Sigmoid colon (tissue), 7 donors: ENCODE measurements around the gene FERD3L. TPM values are rescaled to one million over a fixed set of nuclear protein-coding genes. Genes with fewer than 3 reads are reported as not detected.
A peak's percentile ranks its signal among the peaks of the same experiment; 100 is the strongest.

Experiments
- DNase-seq: peaks from one replicate; pipeline ENCODE4 v3.0.0-alpha.2; 2019
- H3K27ac ChIP-seq, 4 donors: fragments of 200-600 bp; sonication (generic); one replicate each; pipeline ENCODE4 v1.5.1; 2016 to 2019; ENCODE audit warnings: mild to moderate bottlenecking in 1 of 4
- H3K27me3 ChIP-seq, 3 donors: fragments of 200-600 bp; sonication (generic); one replicate each; pipeline ENCODE4 v1.5.1; 2019; ENCODE audit warnings: mild to moderate bottlenecking in 1 of 3
- H3K36me3 ChIP-seq, 4 donors: fragments of 200-600 bp; sonication (generic); one replicate each; pipeline ENCODE4 v1.5.1; 2016 to 2019
- H3K4me1 ChIP-seq, 4 donors: fragments of 200-600 bp; sonication (generic); one replicate each; pipeline ENCODE4 v1.5.1; 2017 to 2019
- H3K4me3 ChIP-seq, 4 donors: fragments of 200-600 bp; sonication (generic); one replicate each; pipeline ENCODE4 v1.5.1; 2017 to 2019; ENCODE audit warnings: mild to moderate bottlenecking in 2 of 4, moderate library complexity in 1 of 4
- H3K9me3 ChIP-seq, 4 donors: fragments of 200-600 bp in 3 of 4; sonication (generic) in 3 of 4; one replicate each; pipeline versions ENCODE4 v1.5.1 to v1.6.1; 2013 to 2019
- CTCF ChIP-seq, 4 experiments: fragments of 450-650 bp in 3 of 4; fragments of 200-600 bp in 1 of 4; IDR thresholded peaks; one replicate each; pipeline ENCODE4 v1.5.1; 2016 to 2019; ENCODE audit warnings: antibody characterized with exemption in 4 of 4, mild to moderate bottlenecking in 3 of 4, moderate library complexity in 2 of 4
- EP300 ChIP-seq, 4 donors: sonication (generic); formaldehyde crosslinking; IDR thresholded peaks; one replicate each; pipeline ENCODE4 v1.6.1; 2017; ENCODE audit warnings: antibody characterized with exemption in 4 of 4
- POLR2A ChIP-seq, 2 donors: fragments of 450-650 bp; IDR thresholded peaks; one replicate each; pipeline ENCODE4 v1.6.1; 2016; ENCODE audit warnings: antibody characterized with exemption in 2 of 2, mild to moderate bottlenecking in 2 of 2, moderate library complexity in 2 of 2
- POLR2AphosphoS5 ChIP-seq, 4 donors: sonication (generic); formaldehyde crosslinking; IDR thresholded peaks; one replicate each; pipeline ENCODE4 v1.6.1; 2017; ENCODE audit warnings: antibody characterized with exemption in 4 of 4
- WGBS, 2 donors: extraction: QIAGEN DNeasy Blood & Tissue Kit; methylation state at CpG; one replicate each; pipeline ENCODE4 v1.1.7; 2013; 5-methylcytosine and 5-hydroxymethylcytosine counted together
- intact Hi-C: fragments of 100-400 bp; cut with DNase I; formaldehyde crosslinking; loops from one replicate; pipeline ENCODE4 v1.15.1; 2023
- polyA plus RNA-seq, 3 donors: library from polyadenylated mRNA; stranded (reverse); fragments of 200-250 nt; gene quantifications; one replicate each; pipeline ENCODE4 v1.2.3, GENCODE V29; 2013
- total RNA-seq, 4 donors: library from RNA; depleted of rRNA; stranded (reverse); fragments of >200 nt; gene quantifications; one replicate each; pipeline ENCODE4 v1.1.0, GENCODE V29; 2016
- donor health status: healthy with polysubstance abuse.
- donor health status: Bipolar disorder and iron deficiency.
- donor health status: healthy.

The FERD3L gene
- total and polyA plus RNA-seq, 7 donors = not detected

- WGBS, 2 donors = 20 to 24% methylated on average over 11 of the region's 11 CpGs
- Histone ChIP-seq H3K36me3 (no peaks in the 10 kb centered on the region), H3K9me3 (no peaks in the 10 kb centered on the region), H3K27me3 (peaks cover 0 to 77% (median 28%) of the 10 kb centered on the region in 3 donors), H3K4me1 (peaks cover 0 to 27% (median 23%) of the 10 kb centered on the region in 4 donors), H3K27ac (peak overlapping the region in 1 of 4 donors; percentile 73), H3K4me3 (no peak overlapping the region)
- no peak for DNase-seq
- TF ChIP-seq EP300 (IDR thresholded peaks at IDR 0.05) (no peak), POLR2A (IDR thresholded peaks at IDR 0.05) (no peak), CTCF (IDR thresholded peaks at IDR 0.05) (no peak)
- intact Hi-C loops = no loop called here
These were observed 35.0 kb downstream of the FERD3L start for GRCh38 chr7:19110026-19110730.

- Histone ChIP-seq H3K4me1 (peaks cover 0 to 25% (median 20%) of the 10 kb centered on the region in 4 donors), H3K4me3 (no peak overlapping the region), H3K27me3 (peaks cover 0 to 76% (median 28%) of the 10 kb centered on the region in 3 donors), H3K27ac (peak overlapping the region in 1 of 4 donors; percentile 85), H3K36me3 (no peaks in the 10 kb centered on the region), H3K9me3 (no peaks in the 10 kb centered on the region)
- WGBS, 2 donors = 27 to 31% methylated on average over 11 of the region's 11 CpGs
- TF ChIP-seq CTCF (IDR thresholded peaks at IDR 0.05) = no peak
- no peak for TF ChIP-seq POLR2A (IDR thresholded peaks at IDR 0.05)
- no peak for TF ChIP-seq EP300 (IDR thresholded peaks at IDR 0.05)
- TF ChIP-seq POLR2AphosphoS5 (IDR thresholded peaks at IDR 0.05) = no peak
- intact Hi-C loops = no loop called here
- DNase-seq = no peak
These were observed 35.9 kb downstream of the FERD3L start for GRCh38 chr7:19109000-19109946.

GRCh38 chr7:19107356-19108146 is 37.7 kb downstream of the FERD3L start:
- H3K36me3 ChIP-seq = no peaks in the 10 kb centered on the region
- 2 to 7% methylated on average over 48 of the region's 48 CpGs for WGBS, 2 donors
- DNase-seq = peak; percentile 73
- peak overlapping the region; percentile 30 to 49 (median 46) for H3K4me3 ChIP-seq
- intact Hi-C loops = no loop called here
- peak in 3 of 4 donors; percentile 18 to 36 (median 29) for TF ChIP-seq POLR2AphosphoS5 (IDR thresholded peaks at IDR 0.05)
- no peak for TF ChIP-seq EP300 (IDR thresholded peaks at IDR 0.05)
- no peak for TF ChIP-seq POLR2A (IDR thresholded peaks at IDR 0.05)
- TF ChIP-seq CTCF (IDR thresholded peaks at IDR 0.05) = no peak
- peak overlapping the region; percentile 23 to 85 (median 49) for H3K27ac ChIP-seq
- H3K9me3 ChIP-seq = no peaks in the 10 kb centered on the region
- H3K27me3 ChIP-seq = peaks cover 0 to 69% (median 28%) of the 10 kb centered on the region in 3 donors
- H3K4me1 ChIP-seq = peaks cover 0 to 25% (median 20%) of the 10 kb centered on the region in 4 donors

GRCh38 chr7:19107081-19107355 is 38.2 kb downstream of the FERD3L start:
- Histone ChIP-seq H3K27me3 (peaks cover 0 to 68% (median 28%) of the 10 kb centered on the region in 3 donors), H3K4me3 (peak overlapping the region; percentile 30 to 49 (median 46)), H3K9me3 (no peaks in the 10 kb centered on the region), H3K4me1 (peaks cover 0 to 22% (median 20%) of the 10 kb centered on the region in 4 donors), H3K27ac (peak overlapping the region in 2 of 4 donors; percentile 65 to 85), H3K36me3 (no peaks in the 10 kb centered on the region)
- no peak for TF ChIP-seq CTCF (IDR thresholded peaks at IDR 0.05)
- TF ChIP-seq POLR2AphosphoS5 (IDR thresholded peaks at IDR 0.05) = no peak
- no peak for TF ChIP-seq POLR2A (IDR thresholded peaks at IDR 0.05)
- no peak for TF ChIP-seq EP300 (IDR thresholded peaks at IDR 0.05)
- no peak for DNase-seq
- WGBS, 2 donors = 4 to 5% methylated on average over 6 of the region's 6 CpGs
- intact Hi-C loops = no loop called here
